ENCODE measurements around the gene RAD51B. TPM values are rescaled to one million over a fixed set of nuclear protein-coding genes. Genes with fewer than 3 reads are reported as not detected.

The RAD51B gene
- total and polyA plus RNA-seq, 2 of the 13 experiments (the other 11 are each of a cell fraction or from before 2014, with no cell fraction given): 7.0 to 9.5 TPM

GRCh38 chr14:68653108-68653507 is 833.5 kb downstream of the RAD51B start (continued):
- TF ChIP-seq CREM (IDR thresholded peaks at IDR 0.05) (no peak), CREM (CRISPR knock-in tag; IDR thresholded peaks at IDR 0.05) (no peak), ONECUT2 (CRISPR knock-in tag; IDR thresholded peaks at IDR 0.05) (no peak), JUNB (CRISPR knock-in tag; IDR thresholded peaks at IDR 0.05; ENCODE audit: borderline replicate concordance) (no peak), ZNF549 (CRISPR knock-in tag; IDR thresholded peaks at IDR 0.05) (no peak), ZNF143 (CRISPR knock-in tag; IDR thresholded peaks at IDR 0.05) (no peak), ZNF564 (CRISPR knock-in tag; IDR thresholded peaks at IDR 0.05) (no peak)
- TF ChIP-seq, protein P1, sequence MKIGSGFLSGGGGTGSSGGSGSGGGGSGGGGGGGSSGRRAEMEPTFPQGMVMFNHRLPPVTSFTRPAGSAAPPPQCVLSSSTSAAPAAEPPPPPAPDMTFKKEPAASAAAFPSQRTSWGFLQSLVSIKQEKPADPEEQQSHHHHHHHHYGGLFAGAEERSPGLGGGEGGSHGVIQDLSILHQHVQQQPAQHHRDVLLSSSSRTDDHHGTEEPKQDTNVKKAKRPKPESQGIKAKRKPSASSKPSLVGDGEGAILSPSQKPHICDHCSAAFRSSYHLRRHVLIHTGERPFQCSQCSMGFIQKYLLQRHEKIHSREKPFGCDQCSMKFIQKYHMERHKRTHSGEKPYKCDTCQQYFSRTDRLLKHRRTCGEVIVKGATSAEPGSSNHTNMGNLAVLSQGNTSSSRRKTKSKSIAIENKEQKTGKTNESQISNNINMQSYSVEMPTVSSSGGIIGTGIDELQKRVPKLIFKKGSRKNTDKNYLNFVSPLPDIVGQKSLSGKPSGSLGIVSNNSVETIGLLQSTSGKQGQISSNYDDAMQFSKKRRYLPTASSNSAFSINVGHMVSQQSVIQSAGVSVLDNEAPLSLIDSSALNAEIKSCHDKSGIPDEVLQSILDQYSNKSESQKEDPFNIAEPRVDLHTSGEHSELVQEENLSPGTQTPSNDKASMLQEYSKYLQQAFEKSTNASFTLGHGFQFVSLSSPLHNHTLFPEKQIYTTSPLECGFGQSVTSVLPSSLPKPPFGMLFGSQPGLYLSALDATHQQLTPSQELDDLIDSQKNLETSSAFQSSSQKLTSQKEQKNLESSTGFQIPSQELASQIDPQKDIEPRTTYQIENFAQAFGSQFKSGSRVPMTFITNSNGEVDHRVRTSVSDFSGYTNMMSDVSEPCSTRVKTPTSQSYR (CRISPR knock-in tag; IDR thresholded peaks at IDR 0.05; ENCODE audit: borderline replicate concordance): no peak

DNA sequence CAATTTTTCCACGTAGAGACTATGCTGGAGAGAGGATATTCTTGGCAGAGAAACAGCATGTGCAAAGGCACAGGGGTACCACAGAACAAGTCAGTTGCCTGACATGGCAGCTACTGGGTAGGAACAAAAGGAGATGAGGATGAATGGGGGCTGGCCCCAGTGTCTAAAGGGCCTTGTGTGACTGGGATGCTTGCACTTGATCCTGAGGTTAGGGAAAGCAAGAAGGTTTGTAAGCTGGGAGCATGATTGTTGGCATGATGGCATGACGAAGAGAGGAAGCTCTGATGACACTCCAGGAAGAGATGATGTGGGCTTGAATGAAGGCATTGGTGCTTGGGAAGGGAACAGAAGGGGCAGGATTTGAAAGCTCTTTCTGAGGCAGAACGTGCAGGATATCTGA is 834.2 kb downstream of the RAD51B start:
- ChIA-PET CTCF (ENCODE audit: low intra/inter-chr PET ratio, low total read pairs) (no interaction called here), POLR2A (no interaction called here)
- Histone ChIP-seq H3K27ac (ENCODE audit: extremely low read length, insufficient read depth, low read length) (no peak overlapping the region), H3K4me3 (replicated peaks in 1 of 3; ENCODE audit: insufficient read depth in 1 of 3, low read depth in 2 of 3, low read length in 3 of 3) (no peak overlapping the region), H3K27me3 (ENCODE audit: control insufficient read depth in 1 of 2, insufficient read depth in 2 of 2, low read length in 2 of 2) (no peaks in the 10 kb centered on the region), H3K4me1 (ENCODE audit: insufficient read depth, low read length) (peaks cover 49% of the 10 kb centered on the region), H2AFZ (ENCODE audit: low read length) (no peak overlapping the region), H3K9me3 (ENCODE audit: low read length) (no peaks in the 10 kb centered on the region), H4K20me1 (ENCODE audit: insufficient read depth, low read length) (no peaks in the 10 kb centered on the region), H3K36me3 (replicated peaks in 1 of 2; ENCODE audit: control insufficient read depth in 1 of 2, insufficient read depth in 2 of 2, low read length in 2 of 2) (no peaks in the 10 kb centered on the region), H3K4me2 (ENCODE audit: low read depth, low read length) (no peak overlapping the region), H3K79me2 (ENCODE audit: insufficient read depth, low read length) (no peaks in the 10 kb centered on the region), H3K9ac (ENCODE audit: insufficient read depth, low read depth, low read length) (no peak overlapping the region)
- WGBS (ENCODE audit: low lambda C conversion rate): 59% methylated on average over 3 of the region's 3 CpGs
- no peak for DNase-seq (ENCODE audit: low spot score)
- FAIRE-seq: no peak
- intact Hi-C loops (cut with micrococcal nuclease; ENCODE audit: unreplicated experiment): loop anchor here (10.0 kb wide), 1 partner anchor 409 kb away; no protein-coding TSS in a partner anchor
- in situ Hi-C loops (cut with HindIII; ENCODE audit: extremely low pct_ligation_motif_present, low pct_unique_long_range_greater_than_20kb): loop anchor here (25.0 kb wide), 1 partner anchor 717 kb away; no protein-coding TSS in a partner anchor
- ATAC-seq: no peak
- no TSS peak for BruUV-seq (replicated peaks)
- no peak for TF ChIP-seq ZNF761 (CRISPR knock-in tag; conservative IDR thresholded peaks at IDR 0.05)
- TF ChIP-seq, protein P2, sequence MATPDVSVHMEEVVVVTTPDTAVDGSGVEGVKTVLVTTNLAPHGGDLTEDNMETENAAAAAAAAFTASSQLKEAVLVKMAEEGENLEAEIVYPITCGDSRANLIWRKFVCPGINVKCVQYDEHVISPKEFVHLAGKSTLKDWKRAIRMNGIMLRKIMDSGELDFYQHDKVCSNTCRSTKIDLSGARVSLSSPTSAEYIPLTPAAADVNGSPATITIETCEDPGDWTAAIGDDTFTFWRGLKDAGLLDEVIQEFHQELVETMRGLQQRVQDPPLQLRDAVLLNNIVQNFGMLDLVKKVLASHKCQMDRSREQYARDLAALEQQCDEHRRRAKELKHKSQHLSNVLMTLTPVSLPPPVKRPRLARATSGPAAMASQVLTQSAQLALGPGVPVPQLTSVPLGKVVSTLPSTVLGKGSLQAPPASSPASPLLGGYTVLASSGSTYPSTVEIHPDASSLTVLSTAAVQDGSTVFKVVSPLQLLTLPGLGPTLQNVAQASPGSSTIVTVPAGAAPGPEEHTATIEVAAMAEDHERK (CRISPR knock-in tag; IDR thresholded peaks at IDR 0.05; ENCODE audit: low read depth): no peak
- TF ChIP-seq ZNF777 (CRISPR knock-in tag; IDR thresholded peaks at IDR 0.05): no peak
- no peak for TF ChIP-seq TCF7L2 (IDR thresholded peaks at IDR 0.05; ENCODE audit: low read depth, low read length)
- no peak for TF ChIP-seq FOSL2 (CRISPR knock-in tag; IDR thresholded peaks at IDR 0.05)
- TF ChIP-seq SP1 (IDR thresholded peaks at IDR 0.05): no peak
- no peak for TF ChIP-seq SP1 (CRISPR knock-in tag; IDR thresholded peaks at IDR 0.05)
- no peak for TF ChIP-seq CHCHD3 (CRISPR knock-in tag; IDR thresholded peaks at IDR 0.05)
- TF ChIP-seq ZNF788 (CRISPR knock-in tag; IDR thresholded peaks at IDR 0.05; ENCODE audit: borderline replicate concordance): no peak
- TF ChIP-seq TARDBP (CRISPR knock-in tag; IDR thresholded peaks at IDR 0.05): no peak
- TF ChIP-seq HMG20B (CRISPR knock-in tag; conservative IDR thresholded peaks at IDR 0.05): no peak
- TF ChIP-seq ZNF780A (CRISPR knock-in tag; IDR thresholded peaks at IDR 0.05): no peak
- TF ChIP-seq JUND (CRISPR knock-in tag; IDR thresholded peaks at IDR 0.05): no peak
- TF ChIP-seq BRD4 (CRISPR knock-in tag; IDR thresholded peaks at IDR 0.05): no peak
- TF ChIP-seq ZSCAN25 (CRISPR knock-in tag; IDR thresholded peaks at IDR 0.05): no peak
- TF ChIP-seq ZNF850 (CRISPR knock-in tag; conservative IDR thresholded peaks at IDR 0.05): no peak
- no peak for TF ChIP-seq ZNF260 (CRISPR knock-in tag; IDR thresholded peaks at IDR 0.05; ENCODE audit: borderline replicate concordance, low read depth)

Measured in HepG2 (cell line).